GM13976 (cell line): ENCODE data around the gene EOLA1.
"Not testable (repeated sequence)": the region's sequence is repeated elsewhere in the genome, so short reads cannot be mapped to it uniquely, and the experiment has no call there.

Experiments
- DNase-seq: peaks from one replicate; pipeline ENCODE4 v3.0.0; 2012; ENCODE audit warnings: low spot score
- CTCF ChIP-seq: IDR thresholded peaks from 2 replicates; pipeline ENCODE4 v1.5.1; 2012; ENCODE audit warnings: borderline replicate concordance, mild to moderate bottlenecking; ENCODE audit not compliant: insufficient read depth; ENCODE audit errors: extremely low read depth, missing control alignments, control extremely low read depth
- in situ Hi-C: fragments of 300-500 bp; cut with MboI; formaldehyde crosslinking; loops from one replicate; pipeline ENCODE4 v1.12.0; 2022; ENCODE audit warnings: low sequenced_read_pairs, mixed read lengths, inconsistent platforms; ENCODE audit not compliant: unreplicated experiment

Gene EOLA1

GRCh38 chrX:149497054-149497453, 43.8 kb upstream of the EOLA1 start:
- no peak for TF ChIP-seq CTCF
- in situ Hi-C loops, result no loop called here
- DNase-seq, result no peak

- in situ Hi-C loops, result no loop called here
- no peak for TF ChIP-seq CTCF
- no peak for DNase-seq
Measured at GRCh38 chrX:149497626-149498025, 43.2 kb upstream of the EOLA1 start.

- TF ChIP-seq CTCF, result no peak
- DNase-seq, result no peak
- in situ Hi-C loops, result no loop called here
Measured at GRCh38 chrX:149498767-149499166, 42.0 kb upstream of the EOLA1 start.

- no peak for TF ChIP-seq CTCF
- in situ Hi-C loops, result loop anchor here (25.0 kb wide), 1 partner anchor 138 kb away; the partner anchor contains the start of gene TMEM185A
- DNase-seq, result no peak
Measured at GRCh38 chrX:149499766-149500165, 41.0 kb upstream of the EOLA1 start.

- in situ Hi-C loops, result loop anchor here (25.0 kb wide), 1 partner anchor 134 kb away; the partner anchor contains the start of gene TMEM185A
- DNase-seq, result not testable (repeated sequence)
Measured at GRCh38 chrX:149502923-149503322, 37.9 kb upstream of the EOLA1 start.

GRCh38 chrX:149503446-149503845, 37.4 kb upstream of the EOLA1 start:
- in situ Hi-C loops, result loop anchor here (25.0 kb wide), 1 partner anchor 134 kb away; the partner anchor contains the start of gene TMEM185A
- peak; percentile 25 for DNase-seq

- TF ChIP-seq CTCF, result peak; percentile 61
- peak; percentile 59 for DNase-seq
- in situ Hi-C loops, result loop anchor here (25.0 kb wide), 1 partner anchor 133 kb away; the partner anchor contains the start of gene TMEM185A
Measured at GRCh38 chrX:149504226-149504914, 36.4 kb upstream of the EOLA1 start.

GRCh38 chrX:149504915-149505651, 35.7 kb upstream of the EOLA1 start, which contains the start of gene IDS:
TSS of gene IDS (minus strand) at chrX:149505306. CDS start at chrX:149505137, 169 bp downstream.
- in situ Hi-C loops, result loop anchor here (25.0 kb wide), 1 partner anchor 132 kb away; the partner anchor contains the start of gene TMEM185A
- DNase-seq, result peak; percentile 87

More at GRCh38 chrX:149504915-149505651, 35.7 kb upstream of the EOLA1 start, which contains the start of gene IDS:
- no peak for TF ChIP-seq CTCF
